Spinal cord (tissue), 10 donors: ENCODE measurements around the gene FAM50B. TPM values are rescaled to one million over a fixed set of nuclear protein-coding genes. Genes with fewer than 3 reads are reported as not detected.

Experiments used
- DNase-seq, 6 donors: peaks; one replicate each; pipeline versions ENCODE4 v3.0.0 to v3.0.0-alpha.2; 2013 to 2015; ENCODE audit warnings: low spot score in 6 of 6, low read depth in 4 of 6
- H3K27ac ChIP-seq: one replicate; pipeline ENCODE4 v1.5.1; 2013; ENCODE audit warnings: low read depth, low read length, control low read depth
- H3K27me3 ChIP-seq: one replicate; pipeline ENCODE4 v1.6.1; 2013; ENCODE audit warnings: low read length; ENCODE audit not compliant: control insufficient read depth, insufficient read depth
- H3K36me3 ChIP-seq: one replicate; pipeline ENCODE4 v1.6.1; 2013; ENCODE audit warnings: low read length; ENCODE audit not compliant: control insufficient read depth, insufficient read depth
- H3K4me1 ChIP-seq: one replicate; pipeline ENCODE4 v1.6.1; 2013; ENCODE audit warnings: low read length; ENCODE audit not compliant: control insufficient read depth, insufficient read depth
- H3K4me3 ChIP-seq: one replicate; pipeline ENCODE4 v1.5.1; 2013; ENCODE audit warnings: low read depth, low read length, control low read depth
- H3K9me3 ChIP-seq: one replicate; pipeline ENCODE4 v1.6.1; 2013; ENCODE audit warnings: low read length; ENCODE audit not compliant: control insufficient read depth, insufficient read depth
- WGBS: methylation state at CpG from one replicate; pipeline ENCODE4 v1.1.5; 2013; ENCODE audit warnings: missing lambda C conversion rate; ENCODE audit not compliant: insufficient coverage; 5-methylcytosine and 5-hydroxymethylcytosine counted together
- polyA plus RNA-seq, 2 donors: library from polyadenylated mRNA; unstranded; fragments of 120-200 nt; gene quantifications; one replicate each; pipeline ENCODE4 v1.2.1, GENCODE V29; 2013; ENCODE audit not compliant: insufficient read length in 2 of 2
- total RNA-seq, 2 donors: library from RNA; depleted of rRNA in 1 of 2; stranded (reverse); fragments of 120-200 nt in 1 of 2; fragments of >200 nt in 1 of 2; gene quantifications; one replicate each; pipeline versions ENCODE4 v1.2.3 to v1.2.4, GENCODE V29; 2013 to 2014
- donor health status: healthy.

Gene FAM50B
- total and polyA plus RNA-seq, 4 donors: 10.1 to 21.4 (median 15.6) TPM

DNA sequence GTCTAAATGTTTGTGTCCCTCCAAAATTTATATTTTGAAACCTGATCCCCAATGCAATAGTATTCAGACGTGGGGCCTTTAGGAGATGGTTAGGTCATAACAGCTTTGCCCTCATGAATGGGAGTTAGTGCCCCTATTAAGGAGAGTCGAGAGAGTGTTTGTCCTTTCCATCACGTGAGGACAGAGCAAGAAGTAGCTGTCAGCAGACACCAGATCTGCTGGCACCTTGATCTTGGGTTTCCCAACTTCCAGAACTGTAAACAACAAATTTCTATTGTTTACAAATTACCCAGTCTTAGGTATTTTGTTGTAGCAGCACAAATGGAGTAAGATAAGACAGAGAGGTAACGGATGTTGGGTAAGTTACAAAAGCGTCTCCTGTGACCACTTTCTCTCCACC, 46.6 kb downstream of the FAM50B start:
- H3K36me3 ChIP-seq: no peaks in the 10 kb centered on the region
- no peak overlapping the region for H3K27ac ChIP-seq
- no peaks in the 10 kb centered on the region for H3K9me3 ChIP-seq
- no peak overlapping the region for H3K4me3 ChIP-seq
- peaks cover 13% of the 10 kb centered on the region for H3K4me1 ChIP-seq
- no peak for DNase-seq
- no peaks in the 10 kb centered on the region for H3K27me3 ChIP-seq
- WGBS: 88% methylated on average over 3 of the region's 5 CpGs

GRCh38 chr6:3898265-3898994, 49.3 kb downstream of the FAM50B start:
- no peak for DNase-seq
- Histone ChIP-seq H3K27me3 (no peaks in the 10 kb centered on the region), H3K4me3 (no peak overlapping the region), H3K27ac (no peak overlapping the region), H3K36me3 (no peaks in the 10 kb centered on the region), H3K4me1 (peaks cover 20% of the 10 kb centered on the region), H3K9me3 (no peaks in the 10 kb centered on the region)
- WGBS: 97% methylated on average over 13 of the region's 14 CpGs

DNA sequence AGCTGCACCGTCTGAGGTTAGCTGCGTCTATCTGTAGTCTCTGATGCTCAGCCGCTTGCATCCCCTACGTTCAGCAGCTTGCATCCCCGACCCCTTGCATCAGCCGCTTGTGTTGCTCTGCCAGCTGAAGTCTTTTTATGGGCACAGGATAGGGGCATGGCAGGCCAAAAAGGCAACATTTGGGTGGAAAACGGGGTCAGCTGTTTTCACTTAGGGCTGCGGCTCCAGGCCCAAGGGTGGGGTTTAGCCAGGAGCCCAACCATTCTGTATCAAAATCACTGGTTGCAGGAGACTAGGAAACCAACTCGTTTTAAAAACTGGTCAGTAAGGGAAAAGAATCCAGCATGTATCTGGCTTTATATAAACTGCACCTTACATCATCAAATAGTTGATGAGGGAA, 49.9 kb downstream of the FAM50B start:
- 97% methylated on average over 8 of the region's 9 CpGs for WGBS
- no peak overlapping the region for H3K27ac ChIP-seq
- no peaks in the 10 kb centered on the region for H3K27me3 ChIP-seq
- DNase-seq: no peak
- H3K4me3 ChIP-seq: no peak overlapping the region
- H3K36me3 ChIP-seq: no peaks in the 10 kb centered on the region
- H3K4me1 ChIP-seq: peaks cover 26% of the 10 kb centered on the region
- no peaks in the 10 kb centered on the region for H3K9me3 ChIP-seq

- WGBS: 90% methylated on average over 9 of the region's 14 CpGs
- no peaks in the 10 kb centered on the region for H3K27me3 ChIP-seq
- H3K4me3 ChIP-seq: no peak overlapping the region
- peaks cover 26% of the 10 kb centered on the region for H3K4me1 ChIP-seq
- no peaks in the 10 kb centered on the region for H3K36me3 ChIP-seq
- no peak for DNase-seq
- H3K9me3 ChIP-seq: no peaks in the 10 kb centered on the region
- H3K27ac ChIP-seq: no peak overlapping the region
These were observed 50.8 kb downstream of the FAM50B start for GRCh38 chr6:3899970-3900439.

Other genes starting within 250 kb of the FAM50B start
- 10 to 100 TPM; 14.4 to 21.5 TPM for gene PXDC1, start 97.7 kb upstream of the FAM50B start, total RNA-seq
- gene PXDC1, start 97.7 kb upstream of the FAM50B start, polyA plus RNA-seq: 10 to 100 TPM; 23.7 to 30.7 TPM
- gene FAM217A, start 229.8 kb downstream of the FAM50B start, total RNA-seq: not detected
- 1 to 10 TPM in 1 of 2 donors, not detected in 1; 1.0 TPM for gene FAM217A, start 229.8 kb downstream of the FAM50B start, polyA plus RNA-seq